ENCODE results near the gene SEMA3F.

- TF ChIP-seq CTCF (IDR thresholded peaks at IDR 0.05; ENCODE audit: insufficient read depth, low read length) (no peak), POLR2AphosphoS5 (IDR thresholded peaks at IDR 0.05; ENCODE audit: low read depth) (no peak), REST (IDR thresholded peaks at IDR 0.05; ENCODE audit: insufficient replicate concordance, low read depth) (no peak), GABPA (IDR thresholded peaks at IDR 0.05; ENCODE audit: low read depth) (no peak)
Measured at GRCh38 chr3:50160561-50160983, 5.4 kb downstream of the SEMA3F start.
